Stimulated activated CD4-positive, alpha-beta T cell treated with anti-CD3 and anti-CD28 coated beads, Interleukin-1b, Interleukin-23, amount 100 ng/mL, for 24 hours (primary cell): Measurements from ENCODE around the gene FRK.
"Not testable (repeated sequence)": the region's sequence is repeated elsewhere in the genome, so short reads cannot be mapped to it uniquely, and the experiment has no call there.

Experiments
- DNase-seq, 4 experiments: peaks; one replicate each; pipeline ENCODE4 v3.0.0-alpha.2; 2020; ENCODE audit warnings: low read depth in 4 of 4, low spot score in 1 of 4

FRK gene

GRCh38 chr6:116078522-116078921 lies 17.8 kb upstream of the FRK start:
- DNase-seq = no peak

DNA sequence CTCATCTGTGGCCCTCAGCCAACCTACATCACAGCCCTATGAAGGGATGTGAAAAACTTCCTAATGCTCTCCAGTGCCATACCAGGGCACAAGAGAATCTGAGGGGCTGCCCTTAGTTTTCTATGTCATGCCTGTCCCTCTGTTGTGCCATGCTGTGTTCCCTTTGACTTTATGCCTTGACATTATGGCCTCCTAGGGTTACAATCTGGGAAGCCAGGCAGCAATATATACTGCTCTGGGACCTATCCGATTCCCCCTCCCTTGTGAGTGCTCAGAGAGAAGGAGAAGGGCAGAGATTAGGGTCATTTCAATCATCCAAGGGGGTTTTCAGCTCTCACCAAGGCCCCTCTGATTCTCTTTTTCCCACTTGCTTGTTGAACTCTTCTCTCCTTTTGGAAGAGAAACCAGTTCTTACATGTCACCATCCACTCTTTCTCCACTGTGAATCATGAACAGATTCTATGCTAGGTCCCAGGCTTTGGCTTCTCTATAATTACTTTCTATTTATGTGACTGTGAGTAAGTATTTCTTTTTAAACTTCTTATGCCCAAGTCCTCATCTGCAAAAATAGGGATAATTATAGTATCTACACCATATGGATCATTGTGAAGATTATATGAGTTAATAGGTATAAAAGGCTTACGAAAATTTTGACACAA lies 14.2 kb upstream of the FRK start:
- DNase-seq = no peak

DNA sequence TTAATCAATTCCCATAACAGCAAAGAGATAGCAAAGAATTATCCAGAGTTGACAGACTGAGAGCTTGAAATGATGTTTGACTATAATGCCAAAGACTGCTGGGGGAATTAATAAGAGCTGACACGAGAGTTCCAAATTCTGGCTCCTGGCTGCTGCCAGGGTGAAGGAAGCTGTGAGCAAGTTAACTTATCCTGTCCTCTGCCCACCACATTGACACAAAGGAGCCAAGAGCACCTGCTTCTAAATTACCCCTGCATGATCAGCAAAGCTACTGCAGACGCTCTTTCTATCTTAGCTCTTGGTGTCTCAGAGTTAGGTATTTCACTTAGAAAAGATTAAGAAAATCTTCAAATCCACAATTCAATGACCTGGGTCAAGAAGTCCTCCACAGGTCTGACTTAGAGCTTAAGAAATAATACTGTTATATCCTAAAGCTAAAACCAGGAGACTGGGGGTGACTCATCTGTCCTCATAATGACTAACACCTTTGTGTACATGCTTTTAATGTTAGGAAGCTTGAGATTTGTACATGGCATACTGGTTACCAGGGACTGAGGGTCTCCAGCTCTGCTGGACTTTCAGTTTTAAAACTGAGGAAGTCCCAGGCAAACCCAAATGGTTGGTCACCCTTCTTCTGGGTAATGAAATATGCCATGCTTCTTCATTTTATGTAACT lies 13.2 kb upstream of the FRK start:
- DNase-seq = no peak

DNA sequence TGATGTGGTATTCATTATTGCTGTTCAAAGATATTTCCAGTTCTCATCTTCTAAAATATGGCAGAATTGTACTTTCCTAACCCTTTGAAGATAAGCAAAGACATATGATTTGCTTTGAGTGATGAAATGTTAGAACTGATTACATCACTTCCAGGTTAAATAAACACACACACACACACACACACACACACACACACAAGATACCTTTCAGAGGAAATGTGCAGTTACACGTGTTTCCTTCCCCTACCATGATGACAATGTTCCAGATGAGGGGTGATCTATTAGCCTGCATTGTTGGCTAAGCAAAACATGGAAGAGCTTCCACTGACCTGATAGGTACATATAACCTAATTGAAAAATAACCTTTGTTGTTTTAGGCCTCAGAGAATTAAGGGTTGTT lies 11.7 kb upstream of the FRK start:
- no peak for DNase-seq

DNA sequence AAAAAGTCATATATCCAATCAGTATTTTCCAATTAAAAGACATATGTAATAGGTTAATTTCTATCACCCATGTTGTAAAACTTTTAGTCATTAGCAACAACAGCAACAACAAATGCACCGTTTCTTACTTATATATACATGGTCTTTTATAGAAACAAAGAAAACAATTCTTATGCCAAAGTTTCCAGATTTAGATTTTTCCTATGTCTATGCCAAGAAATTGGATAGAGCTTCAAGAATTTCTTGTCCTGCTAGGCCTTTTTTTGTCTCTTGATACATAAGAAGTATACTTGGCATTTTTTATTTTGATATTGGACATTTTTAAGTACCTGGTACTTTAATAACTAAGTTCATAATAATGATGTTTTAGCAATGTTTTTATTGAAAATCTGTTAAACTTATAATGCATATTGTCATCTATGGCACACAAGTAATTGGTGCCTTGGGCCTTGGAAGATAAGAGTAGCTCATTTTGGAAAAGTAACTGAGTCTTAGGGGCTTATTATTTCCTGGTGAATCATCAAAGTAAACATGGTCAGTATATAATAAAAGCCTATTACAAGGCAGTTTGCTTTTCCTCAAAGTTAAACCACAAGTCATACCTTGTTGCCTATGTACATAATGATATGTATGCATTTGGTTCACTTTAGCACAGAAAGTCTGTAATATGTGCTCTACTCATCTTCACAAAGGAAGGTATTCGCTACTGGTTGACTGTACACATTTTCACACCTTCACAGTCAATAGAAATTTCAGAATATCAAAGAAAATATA lies 10.1 kb upstream of the FRK start:
- DNase-seq = no peak

DNA sequence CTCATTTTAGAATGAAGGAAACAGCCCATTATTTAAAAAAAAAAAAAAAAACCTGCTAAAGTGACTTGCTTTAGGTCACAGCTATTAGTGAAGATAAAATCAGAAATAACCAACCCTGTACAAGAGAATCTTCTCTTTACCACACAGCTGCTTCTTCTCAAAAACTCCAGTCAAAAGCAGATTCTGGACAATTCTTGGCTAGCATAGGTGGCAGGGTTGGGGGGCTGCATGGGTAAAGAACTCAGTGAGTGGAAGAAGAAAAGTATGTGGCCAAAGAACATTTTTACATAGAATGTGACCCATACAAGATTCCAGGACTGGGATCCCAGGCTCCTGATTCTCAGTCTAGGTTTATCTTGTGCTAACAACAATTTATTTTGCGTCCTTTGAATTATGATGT lies 9.4 kb upstream of the FRK start:
- DNase-seq = no peak

- no peak for DNase-seq
Observed at GRCh38 chr6:116066789-116067188, 6.1 kb upstream of the FRK start.

GRCh38 chr6:116064666-116065065 lies 4.0 kb upstream of the FRK start:
- no peak for DNase-seq

DNA sequence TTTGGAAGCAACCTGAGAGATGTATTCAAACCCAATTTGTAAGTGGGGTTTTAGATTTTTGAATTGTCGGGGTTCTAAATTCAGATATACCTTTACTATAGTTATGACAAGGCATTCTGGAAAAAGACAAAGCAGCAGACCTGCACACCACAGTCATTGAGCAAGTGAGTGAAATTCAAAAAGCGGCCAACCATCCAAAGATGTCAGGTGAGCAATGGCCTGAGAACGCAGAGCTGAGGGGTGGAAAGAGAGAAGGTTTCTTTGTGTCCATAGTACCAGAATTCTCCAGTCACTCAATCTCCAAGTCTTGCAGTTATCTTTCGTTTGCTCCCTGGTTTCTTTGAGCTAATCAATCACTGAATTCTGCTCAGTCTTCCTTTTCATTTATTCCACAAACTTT lies 1.8 kb upstream of the FRK start:
- no peak for DNase-seq

- no peak for DNase-seq
Observed at GRCh38 chr6:116059713-116060571, 749 bp downstream of the FRK start.

DNA sequence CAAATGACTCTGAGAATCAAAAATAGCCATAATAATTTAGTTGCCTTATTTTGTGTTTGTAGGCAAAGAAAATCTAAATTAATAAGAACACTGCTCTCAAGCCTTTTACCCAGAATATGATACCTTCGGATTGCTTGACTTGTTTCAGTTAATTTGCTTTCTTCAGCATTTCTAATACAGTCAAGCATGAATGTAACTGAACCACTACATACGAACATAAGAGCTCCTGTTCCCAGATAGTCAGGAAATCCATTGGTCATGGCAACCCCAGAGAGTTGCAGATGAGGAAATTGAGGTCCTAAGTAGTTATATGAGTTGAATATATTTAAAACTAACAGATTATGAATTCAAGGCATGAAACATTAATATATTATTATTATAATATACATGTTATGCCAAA lies 2.9 kb downstream of the FRK start:
- DNase-seq = no peak

DNA sequence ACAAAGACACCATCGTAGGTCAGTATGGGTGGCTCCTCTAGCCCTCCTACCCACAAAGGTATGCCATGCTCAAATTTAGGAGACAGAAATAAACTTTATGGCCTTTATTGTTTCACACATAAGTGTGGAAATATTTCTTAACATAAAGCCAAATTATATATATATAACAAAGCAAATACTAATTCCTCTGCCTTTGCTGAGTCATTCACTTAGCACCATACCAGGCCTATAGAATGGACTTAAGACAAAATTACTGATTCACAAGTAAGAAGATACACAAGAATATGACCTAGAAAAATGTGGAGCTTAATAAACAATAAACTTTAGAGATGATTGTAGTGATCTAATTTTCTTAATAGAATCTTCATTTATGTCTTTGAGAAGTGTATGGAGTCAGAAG lies 5.2 kb downstream of the FRK start:
- no peak for DNase-seq

DNA sequence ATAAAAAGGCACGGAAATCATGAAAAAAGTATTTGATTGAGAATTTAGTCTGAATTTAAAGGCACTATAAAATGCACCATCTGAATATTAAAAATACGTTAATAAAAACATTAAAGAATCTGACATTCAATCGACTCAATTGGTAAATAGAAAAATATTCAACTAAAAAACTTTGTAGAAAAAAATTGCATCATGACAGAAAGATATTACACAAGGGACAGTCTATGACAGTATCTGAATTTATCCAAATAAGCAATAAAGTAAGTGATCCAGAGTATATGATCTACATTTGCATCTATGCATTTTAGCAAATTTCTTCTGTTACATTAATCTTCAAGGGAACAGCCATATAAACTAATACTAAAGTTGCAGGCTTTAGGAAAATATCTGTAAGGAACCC lies 9.4 kb downstream of the FRK start:
- no peak for DNase-seq

GRCh38 chr6:116050737-116051136 lies 10.0 kb downstream of the FRK start:
- no peak for DNase-seq

DNA sequence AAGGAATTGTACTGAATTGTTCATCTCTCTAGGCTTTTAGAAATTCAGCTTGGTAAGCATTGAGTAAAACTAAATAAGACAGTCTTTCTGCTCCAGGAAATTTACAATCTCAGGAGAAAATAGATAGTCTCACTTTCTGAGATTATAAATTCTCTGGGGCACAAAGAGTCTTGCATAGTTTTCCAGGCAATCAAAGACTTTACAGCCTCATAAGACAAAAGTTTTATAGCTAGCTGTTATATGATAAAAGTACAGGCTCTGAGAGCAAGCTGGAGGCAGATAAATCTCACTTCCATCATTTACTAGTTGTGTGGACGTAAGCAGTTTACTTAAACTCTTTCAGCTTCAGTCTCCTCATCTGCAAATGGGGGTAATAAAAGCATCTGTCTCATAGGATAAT lies 11.4 kb downstream of the FRK start:
- no peak for DNase-seq

DNA sequence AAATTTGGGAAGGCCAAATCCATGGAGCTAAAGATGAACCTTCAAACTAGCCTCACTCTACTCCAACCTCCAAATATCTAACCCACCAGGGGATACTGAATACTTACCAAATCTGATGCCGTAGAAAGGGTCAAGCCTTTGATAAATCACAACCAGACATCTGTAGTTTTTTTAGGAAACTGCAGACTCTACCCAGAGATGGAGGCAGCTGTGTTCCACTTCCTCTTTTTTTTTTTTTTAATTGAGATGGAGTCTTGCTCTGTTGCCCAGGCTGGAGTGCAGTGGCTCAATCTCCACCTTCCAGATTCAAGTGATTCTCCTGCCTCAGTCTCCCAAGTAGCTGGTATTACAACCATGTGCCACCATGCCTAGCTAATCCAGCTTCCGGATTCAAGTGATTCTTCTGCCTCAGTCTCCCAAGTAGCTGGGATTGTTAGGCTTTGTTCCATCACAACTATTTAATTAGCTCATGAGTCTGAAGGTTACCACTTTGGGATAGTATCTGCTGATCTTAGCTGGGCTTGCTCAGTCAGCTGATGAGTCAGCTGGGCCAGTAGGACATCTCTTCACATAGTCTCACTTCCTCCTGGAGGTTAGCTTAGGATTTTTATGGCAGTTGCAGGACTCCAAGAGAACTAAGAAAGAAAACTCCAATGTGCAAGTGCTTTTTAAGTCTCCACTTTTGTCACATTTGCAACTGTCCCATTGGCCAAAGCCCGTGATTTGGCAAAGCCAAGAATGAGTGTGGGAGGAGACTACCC lies 13.3 kb downstream of the FRK start:
- no peak for DNase-seq

GRCh38 chr6:116046737-116047136 lies 14.0 kb downstream of the FRK start:
- no peak for DNase-seq

- DNase-seq = not testable (repeated sequence)
Observed at GRCh38 chr6:116046272-116046671, 14.4 kb downstream of the FRK start.

DNA sequence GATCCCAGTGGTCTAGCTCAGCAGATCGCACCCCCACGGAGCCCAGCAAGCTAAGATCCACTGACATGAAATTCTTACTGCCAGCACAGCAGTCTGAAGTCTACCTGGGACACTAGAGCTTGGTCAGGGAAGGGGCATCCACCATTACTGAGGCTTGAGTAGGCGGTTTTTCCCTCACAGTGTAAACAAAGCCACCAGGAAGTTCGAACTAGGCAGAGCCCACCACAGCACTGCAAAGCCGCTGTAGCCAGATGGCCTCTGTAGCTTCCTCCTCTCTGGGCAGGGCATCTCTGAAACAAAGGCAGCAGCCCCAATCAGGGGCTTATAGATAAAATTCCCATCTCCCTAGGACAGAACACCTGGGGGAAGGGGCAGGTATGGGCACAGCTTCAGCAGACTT lies 18.8 kb downstream of the FRK start:
- no peak for DNase-seq

DNA sequence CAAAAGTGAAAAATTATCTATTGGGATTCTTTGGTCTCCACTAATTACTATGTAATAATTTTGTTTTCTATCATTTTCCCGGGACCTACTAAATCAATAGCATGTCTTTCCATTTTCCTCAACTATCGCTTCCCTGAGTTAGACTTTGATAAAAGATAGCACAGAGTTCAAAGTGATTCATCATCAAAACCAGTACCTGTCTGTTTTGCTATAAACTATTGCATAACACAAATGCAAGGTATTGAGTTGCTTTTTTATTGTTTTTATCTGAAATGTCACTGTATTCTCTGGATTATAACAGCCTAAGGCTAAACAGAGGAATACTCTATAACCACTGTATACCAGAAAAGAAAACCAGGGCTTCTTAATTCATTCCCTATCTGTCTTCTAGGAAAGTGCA lies 19.7 kb downstream of the FRK start:
- DNase-seq = no peak

DNA sequence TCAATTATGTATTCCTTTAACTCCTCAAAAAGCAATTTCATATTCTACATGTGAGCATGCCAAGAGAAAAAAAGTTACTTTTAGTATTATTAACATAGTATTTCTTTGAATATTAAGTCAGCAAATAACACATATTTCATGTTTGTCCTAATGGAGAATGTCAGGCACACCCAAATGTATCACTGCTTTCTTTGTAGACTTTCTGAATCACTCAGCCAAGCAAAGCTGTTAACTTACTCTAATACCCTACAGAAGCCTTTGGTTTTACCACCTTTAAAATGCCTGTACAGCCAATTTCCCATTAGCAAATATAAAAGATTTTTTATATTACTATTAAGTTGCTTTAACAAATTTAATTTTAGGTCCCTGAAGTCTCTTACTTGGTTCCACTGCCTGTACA lies 23.8 kb downstream of the FRK start:
- DNase-seq = no peak
